Hepatocyte (in vitro differentiated cells): ENCODE results near the gene WSCD2. TPM values are rescaled to one million over a fixed set of nuclear protein-coding genes. Genes with fewer than 3 reads are reported as not detected.

Source experiments
- DNase-seq: peaks from one replicate; pipeline ENCODE4 v3.0.0-alpha.2; 2016; ENCODE audit warnings: low spot score
- H2AFZ ChIP-seq: fragments of 200-600 bp; sonication (generic); 2 replicates; pipeline ENCODE4 v1.6.0; 2016; ENCODE audit warnings: antibody characterized with exemption, mild to moderate bottlenecking
- H3K27ac ChIP-seq: fragments of 200-600 bp; sonication (generic); 2 replicates; pipeline ENCODE4 v1.5.1; 2016; ENCODE audit warnings: mild to moderate bottlenecking
- H3K27me3 ChIP-seq: fragments of 200-600 bp; sonication (generic); 2 replicates; pipeline ENCODE4 v1.6.1; 2016
- H3K36me3 ChIP-seq: fragments of 200-600 bp; sonication (generic); replicated peaks from 2 replicates; pipeline ENCODE4 v1.5.1; 2016; ENCODE audit warnings: low read depth; ENCODE audit not compliant: insufficient read depth
- H3K4me1 ChIP-seq: fragments of 200-600 bp; sonication (generic); 2 replicates; pipeline ENCODE4 v1.5.1; 2016; ENCODE audit warnings: mild to moderate bottlenecking, moderate library complexity; ENCODE audit not compliant: insufficient read depth
- H3K4me2 ChIP-seq: fragments of 200-600 bp; sonication (generic); 2 replicates; pipeline ENCODE4 v1.6.0; 2016
- H3K4me3 ChIP-seq: fragments of 200-600 bp; sonication (generic); 2 replicates; pipeline ENCODE4 v1.5.1; 2016; ENCODE audit warnings: mild to moderate bottlenecking
- H3K79me2 ChIP-seq: fragments of 200-600 bp; sonication (generic); 2 replicates; pipeline ENCODE4 v1.6.0; 2017; ENCODE audit warnings: mild to moderate bottlenecking
- H3K9me2 ChIP-seq: fragments of 200-600 bp; sonication (generic); replicated peaks from 2 replicates; pipeline ENCODE4 v1.6.0; 2017; ENCODE audit warnings: mild to moderate bottlenecking; ENCODE audit not compliant: insufficient read depth
- H3K9me3 ChIP-seq: fragments of 200-600 bp; sonication (generic); 2 replicates; pipeline ENCODE4 v1.5.1; 2016; ENCODE audit warnings: low read depth, mild to moderate bottlenecking
- H4K20me1 ChIP-seq: fragments of 200-600 bp; sonication (generic); 2 replicates; pipeline ENCODE4 v1.6.0; 2016; ENCODE audit warnings: mild to moderate bottlenecking; ENCODE audit not compliant: insufficient read depth, poor library complexity, severe bottlenecking
- EZH2 ChIP-seq: fragments of 200-600 bp; sonication (generic); IDR thresholded peaks from 2 replicates; pipeline ENCODE4 v1.6.1; 2016; ENCODE audit warnings: antibody characterized with exemption, mild to moderate bottlenecking, borderline replicate concordance
- EZH2phosphoT487 ChIP-seq: fragments of 200-600 bp; sonication (generic); IDR thresholded peaks from one replicate; pipeline ENCODE4 v1.6.1; 2018; ENCODE audit warnings: antibody characterized with exemption, mild to moderate bottlenecking, low read depth, moderate library complexity; ENCODE audit not compliant: unreplicated experiment, severe bottlenecking
- WGBS: methylation state at CpG from one replicate; pipeline ENCODE4 v1.1.6; 2016; ENCODE audit warnings: low lambda C conversion rate; ENCODE audit errors: missing lambda C conversion rate; 5-methylcytosine and 5-hydroxymethylcytosine counted together
- polyA plus RNA-seq: library from polyadenylated mRNA; unstranded; fragments of >200 nt; fragmentation: Nextera tagmentation; extraction: Ambion mirVana; gene quantifications from 2 replicates; pipeline ENCODE4 v1.2.1, GENCODE V29; 2016
- total RNA-seq: library from RNA; depleted of rRNA; stranded (reverse); fragments of >200 nt; gene quantifications from 2 replicates; pipeline ENCODE4 v1.2.3, GENCODE V29; 2014
- TF ChIP-seq, protein P1 (sequence below): fragments of 200-600 bp; sonication (generic); IDR thresholded peaks from 2 replicates; pipeline ENCODE4 v1.5.1; 2016; ENCODE audit warnings: antibody characterized with exemption, mild to moderate bottlenecking; ENCODE audit not compliant: poor library complexity

Gene WSCD2
- total and polyA plus RNA-seq, 2 experiments from 2014 or later = 4.2 to 4.3 TPM

GRCh38 chr12:108139454-108139853 lies 10.4 kb downstream of the WSCD2 start:
- Histone ChIP-seq H3K9me3 (no peaks in the 10 kb centered on the region), H2AFZ (no peak overlapping the region), H3K27me3 (no peaks in the 10 kb centered on the region), H3K4me2 (no peak overlapping the region), H4K20me1 (no peaks in the 10 kb centered on the region), H3K36me3 (no peaks in the 10 kb centered on the region), H3K27ac (no peak overlapping the region), H3K9me2 (no peaks in the 10 kb centered on the region), H3K79me2 (no peaks in the 10 kb centered on the region), H3K4me1 (no peaks in the 10 kb centered on the region), H3K4me3 (no peak overlapping the region)
- TF ChIP-seq, protein P1, sequence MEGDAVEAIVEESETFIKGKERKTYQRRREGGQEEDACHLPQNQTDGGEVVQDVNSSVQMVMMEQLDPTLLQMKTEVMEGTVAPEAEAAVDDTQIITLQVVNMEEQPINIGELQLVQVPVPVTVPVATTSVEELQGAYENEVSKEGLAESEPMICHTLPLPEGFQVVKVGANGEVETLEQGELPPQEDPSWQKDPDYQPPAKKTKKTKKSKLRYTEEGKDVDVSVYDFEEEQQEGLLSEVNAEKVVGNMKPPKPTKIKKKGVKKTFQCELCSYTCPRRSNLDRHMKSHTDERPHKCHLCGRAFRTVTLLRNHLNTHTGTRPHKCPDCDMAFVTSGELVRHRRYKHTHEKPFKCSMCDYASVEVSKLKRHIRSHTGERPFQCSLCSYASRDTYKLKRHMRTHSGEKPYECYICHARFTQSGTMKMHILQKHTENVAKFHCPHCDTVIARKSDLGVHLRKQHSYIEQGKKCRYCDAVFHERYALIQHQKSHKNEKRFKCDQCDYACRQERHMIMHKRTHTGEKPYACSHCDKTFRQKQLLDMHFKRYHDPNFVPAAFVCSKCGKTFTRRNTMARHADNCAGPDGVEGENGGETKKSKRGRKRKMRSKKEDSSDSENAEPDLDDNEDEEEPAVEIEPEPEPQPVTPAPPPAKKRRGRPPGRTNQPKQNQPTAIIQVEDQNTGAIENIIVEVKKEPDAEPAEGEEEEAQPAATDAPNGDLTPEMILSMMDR = no peak
- TF ChIP-seq EZH2phosphoT487 = no peak
- no peak for TF ChIP-seq EZH2
- WGBS = 96% methylated on average over 2 of the region's 2 CpGs
- no peak for DNase-seq

DNA sequence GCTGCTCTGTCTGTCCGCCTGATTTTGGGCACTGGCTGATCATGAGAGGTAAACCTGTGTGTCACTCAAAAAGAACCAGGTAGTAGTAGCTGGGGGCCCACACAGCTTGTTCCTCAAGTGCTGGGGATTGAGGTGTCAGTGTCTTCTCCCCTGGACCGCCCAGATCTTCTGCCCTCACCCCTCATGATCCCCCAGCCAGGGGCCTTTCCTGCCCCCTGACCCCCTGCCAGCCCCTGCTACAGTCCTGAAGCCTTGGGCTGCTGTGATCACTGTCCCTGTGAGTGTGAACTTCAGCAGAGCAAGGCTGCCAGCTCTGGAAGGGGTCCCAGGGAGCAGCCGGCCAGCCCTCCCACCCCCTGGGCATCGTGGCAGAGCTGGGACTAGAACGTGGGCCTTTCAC lies 11.4 kb downstream of the WSCD2 start:
- no peak for TF ChIP-seq EZH2
- TF ChIP-seq, protein P1 = no peak
- no peak for TF ChIP-seq EZH2phosphoT487
- Histone ChIP-seq H3K27ac (no peak overlapping the region), H3K9me3 (no peaks in the 10 kb centered on the region), H2AFZ (no peak overlapping the region), H4K20me1 (no peaks in the 10 kb centered on the region), H3K4me1 (no peaks in the 10 kb centered on the region), H3K36me3 (no peaks in the 10 kb centered on the region), H3K4me2 (no peak overlapping the region), H3K9me2 (no peaks in the 10 kb centered on the region), H3K4me3 (no peak overlapping the region), H3K27me3 (no peaks in the 10 kb centered on the region), H3K79me2 (no peaks in the 10 kb centered on the region)
- DNase-seq = no peak
- whole genome bisulfite sequencing = 77% methylated on average over 5 of the region's 5 CpGs

DNA sequence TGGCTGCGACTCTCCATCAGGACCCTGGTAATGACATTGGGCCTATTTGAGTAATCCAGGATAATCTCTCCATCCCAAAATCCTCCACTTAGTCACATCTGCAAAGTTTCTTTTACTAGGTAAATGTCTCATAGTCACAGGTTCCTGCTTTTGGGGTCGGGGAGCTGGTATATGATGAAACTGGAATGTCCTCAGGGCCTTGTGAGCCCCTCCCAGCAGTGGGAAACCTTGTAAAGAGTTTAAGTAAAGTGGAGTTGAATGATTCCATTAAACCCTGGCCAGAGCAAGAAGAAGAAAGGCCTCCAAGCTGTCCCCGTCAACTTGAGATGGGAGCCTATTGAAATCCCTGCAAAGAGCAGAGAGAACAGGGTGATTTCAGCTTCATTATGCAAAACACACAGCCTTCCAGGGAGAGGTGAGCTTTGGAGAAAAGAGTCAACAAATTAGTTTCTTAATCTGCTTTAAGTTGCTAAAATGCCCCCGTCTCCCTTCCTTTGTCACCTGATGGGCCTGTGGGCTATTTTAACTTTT lies 12.6 kb downstream of the WSCD2 start:
- no peaks in the 10 kb centered on the region for H3K36me3 ChIP-seq
- WGBS = 41% methylated on average over 4 of the region's 4 CpGs
- H3K27me3 ChIP-seq = no peaks in the 10 kb centered on the region
- H3K9me2 ChIP-seq = no peaks in the 10 kb centered on the region
- no peak overlapping the region for H3K4me3 ChIP-seq
- DNase-seq = no peak
- no peaks in the 10 kb centered on the region for H3K79me2 ChIP-seq
- H3K4me1 ChIP-seq = no peaks in the 10 kb centered on the region
- no peaks in the 10 kb centered on the region for H3K9me3 ChIP-seq
- no peak overlapping the region for H3K4me2 ChIP-seq
- TF ChIP-seq EZH2 = no peak
- TF ChIP-seq, protein P1 = no peak
- no peak overlapping the region for H3K27ac ChIP-seq
- H2AFZ ChIP-seq = no peak overlapping the region
- no peaks in the 10 kb centered on the region for H4K20me1 ChIP-seq

GRCh38 chr12:108143144-108143543 lies 14.1 kb downstream of the WSCD2 start:
- Histone ChIP-seq H3K9me3 (no peaks in the 10 kb centered on the region), H3K4me2 (no peak overlapping the region), H4K20me1 (no peaks in the 10 kb centered on the region), H3K4me3 (no peak overlapping the region), H3K79me2 (no peaks in the 10 kb centered on the region), H3K36me3 (no peaks in the 10 kb centered on the region), H3K27me3 (no peaks in the 10 kb centered on the region), H2AFZ (no peak overlapping the region), H3K27ac (no peak overlapping the region), H3K4me1 (no peaks in the 10 kb centered on the region), H3K9me2 (no peaks in the 10 kb centered on the region)
- DNase-seq = no peak
- TF ChIP-seq EZH2 (no peak), EZH2phosphoT487 (no peak)
- TF ChIP-seq, protein P1 = no peak
- WGBS = 89% methylated on average over 1 of the region's 1 CpG
